Panc1 (cell line): ENCODE measurements around the gene CAMK1G. TPM values are rescaled to one million over a fixed set of nuclear protein-coding genes. Genes with fewer than 3 reads are reported as not detected.

Experiments
- ATAC-seq: fragments of 200-7000 bp; cut with Tn5 transposase; 2 replicates; pipeline ENCODE4 v1.9.1; 2020; ENCODE audit warnings: mild to moderate bottlenecking, moderate library complexity
- BruUV-seq: library from RNA; stranded (reverse); fragments of 400-500 nt; replicated peaks from 2 replicates; lab custom pipeline; 2021; lab: Mats Ljungman, UMichigan
- CTCF ChIA-PET: fragments of 300-600 bp; sonication (Branson Sonifier 250); formaldehyde crosslinking; loops from one replicate; lab custom pipeline; 2022; ENCODE audit warnings: antibody characterized with exemption; lab: Charles Lee
- POLR2A ChIA-PET: fragments of 300-600 bp; sonication (Branson Sonifier 250); formaldehyde crosslinking; loops from one replicate; lab custom pipeline; 2022; ENCODE audit warnings: antibody characterized with exemption; lab: Charles Lee
- DNase-seq: peaks from one replicate; pipeline ENCODE4 v3.0.0-alpha.2; 2010; ENCODE audit warnings: low read depth, low spot score
- H3K27ac ChIP-seq: 2 replicates; pipeline ENCODE4 v1.5.1; 2011; ENCODE audit warnings: mild to moderate bottlenecking, low read length, inconsistent platforms
- H3K27me3 ChIP-seq: fragments of 200-500 bp; sonication (Bioruptor generic); 2 replicates; pipeline ENCODE4 v1.6.0; 2014; ENCODE audit warnings: low read length, inconsistent platforms; ENCODE audit not compliant: control insufficient read depth, insufficient read depth
- H3K36me3 ChIP-seq: fragments of 200-500 bp; sonication (Bioruptor generic); 2 replicates; pipeline ENCODE4 v1.5.1; 2014; ENCODE audit warnings: inconsistent platforms, mild to moderate bottlenecking, low read length, moderate library complexity; ENCODE audit not compliant: control insufficient read depth, insufficient read depth
- H3K4me1 ChIP-seq: 2 replicates; pipeline ENCODE4 v1.5.1; 2011; ENCODE audit warnings: inconsistent platforms, mild to moderate bottlenecking, low read length, moderate library complexity; ENCODE audit not compliant: control insufficient read depth, insufficient read depth
- H3K4me3 ChIP-seq, 2 experiments: 2 replicates each; pipeline ENCODE4 v1.5.1; 2011 to 2012; ENCODE audit warnings: low read depth in 2 of 2, low read length in 2 of 2, mild to moderate bottlenecking in 2 of 2, inconsistent platforms in 1 of 2, moderate library complexity in 1 of 2
- H3K9me3 ChIP-seq: fragments of 200-500 bp; sonication (Bioruptor generic); 2 replicates; pipeline ENCODE4 v1.5.1; 2014; ENCODE audit warnings: low read depth, mild to moderate bottlenecking, inconsistent platforms, low read length, moderate library complexity; ENCODE audit not compliant: control insufficient read depth, insufficient read depth
- POLR2AphosphoS5 ChIP-seq: IDR thresholded peaks from 2 replicates; pipeline ENCODE4 v1.6.1; 2012; ENCODE audit warnings: mild to moderate bottlenecking, low read depth, low read length, moderate library complexity
- SIN3A ChIP-seq: IDR thresholded peaks from 2 replicates; pipeline ENCODE4 v1.6.1; 2012; ENCODE audit warnings: low read depth, mild to moderate bottlenecking, low read length, moderate library complexity, borderline replicate concordance; ENCODE audit not compliant: insufficient read depth
- TCF7L2 ChIP-seq: IDR thresholded peaks from 2 replicates; pipeline ENCODE4 v1.6.1; 2011; ENCODE audit warnings: mild to moderate bottlenecking, low read depth, low read length, inconsistent platforms
- in situ Hi-C: cut with HindIII; loops from 2 replicates; pipeline ENCODE4 v1.10.0; 2016; ENCODE audit warnings: low sequenced_read_pairs, low pct_unique_long_range_greater_than_20kb
- intact Hi-C: fragments of 100-400 bp; cut with micrococcal nuclease; formaldehyde crosslinking; loops from one replicate; pipeline ENCODE4 v1.10.0; 2022; ENCODE audit not compliant: unreplicated experiment
- total RNA-seq: library from RNA; stranded (reverse); gene quantifications from one replicate; pipeline ENCODE4 v1.2.1, GENCODE V29; 2021; ENCODE audit not compliant: unreplicated experiment
- TF ChIP-seq, protein P1 (sequence below): fragments of 450-650 bp; IDR thresholded peaks from 2 replicates; pipeline ENCODE4 v1.5.1; 2017; ENCODE audit warnings: mild to moderate bottlenecking
- TF ChIP-seq, protein P2 (sequence below), 2 experiments: IDR thresholded peaks; 2 replicates each; pipeline ENCODE4 v1.6.1; 2011 to 2012; ENCODE audit warnings: low read depth in 2 of 2, control low read depth in 1 of 2, low read length in 1 of 2, mild to moderate bottlenecking in 1 of 2, moderate library complexity in 1 of 2; ENCODE audit not compliant: insufficient read depth in 1 of 2

The CAMK1G gene
- total RNA-seq, 1 experiment from 2014 or later: not detected

DNA sequence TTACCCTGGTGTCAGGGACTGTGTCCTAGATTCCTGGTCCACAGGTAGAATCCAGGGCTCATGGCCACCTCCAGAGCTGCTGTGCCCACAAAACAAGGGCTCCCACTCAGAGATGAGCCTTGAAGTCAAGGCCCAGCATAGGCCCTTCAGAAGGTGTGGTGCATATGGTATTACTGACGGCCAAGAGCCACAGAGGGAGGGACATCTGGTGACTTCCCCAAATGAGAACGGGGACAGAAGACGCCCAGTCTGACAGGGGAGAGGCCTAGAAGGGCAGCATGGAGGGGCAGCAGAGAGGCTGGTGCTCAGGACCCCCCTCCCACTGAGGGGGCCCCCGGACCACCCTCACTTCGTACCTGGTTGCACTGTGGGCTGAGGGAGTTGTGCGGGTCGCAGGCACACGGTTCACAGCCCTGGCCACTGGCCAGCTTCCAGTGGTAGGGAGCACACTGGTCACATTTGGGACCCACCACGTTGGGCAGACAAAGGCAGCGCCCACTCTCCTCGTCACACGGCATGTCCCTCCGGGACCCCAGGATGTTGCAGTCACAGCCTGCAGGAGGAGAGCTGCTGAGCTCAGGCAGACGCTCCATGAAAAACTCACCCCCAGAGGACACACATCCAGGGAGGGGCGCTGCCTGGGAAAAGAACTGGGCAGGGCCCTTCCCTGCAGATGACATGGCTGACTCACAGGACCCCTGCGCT is 43.7 kb downstream of the CAMK1G start:
- peak; percentile 37 for ATAC-seq
- BruUV-seq: no TSS peak
- H3K4me3 ChIP-seq: no peak overlapping the region
- DNase-seq: no peak
- CTCF ChIA-PET: no interaction called here
- H3K9me3 ChIP-seq: no peaks in the 10 kb centered on the region
- TF ChIP-seq SIN3A (no peak), TCF7L2 (no peak), POLR2AphosphoS5 (no peak)
- no peak overlapping the region for H3K27ac ChIP-seq
- H3K4me1 ChIP-seq: no peaks in the 10 kb centered on the region
- no peaks in the 10 kb centered on the region for H3K36me3 ChIP-seq
- no peaks in the 10 kb centered on the region for H3K27me3 ChIP-seq
- POLR2A ChIA-PET: no interaction called here
- intact Hi-C loops (loop anchor here (2.0 kb wide), 1 partner anchor 50 kb away; no protein-coding TSS in a partner anchor), in situ Hi-C loops (no loop called here)

DNA sequence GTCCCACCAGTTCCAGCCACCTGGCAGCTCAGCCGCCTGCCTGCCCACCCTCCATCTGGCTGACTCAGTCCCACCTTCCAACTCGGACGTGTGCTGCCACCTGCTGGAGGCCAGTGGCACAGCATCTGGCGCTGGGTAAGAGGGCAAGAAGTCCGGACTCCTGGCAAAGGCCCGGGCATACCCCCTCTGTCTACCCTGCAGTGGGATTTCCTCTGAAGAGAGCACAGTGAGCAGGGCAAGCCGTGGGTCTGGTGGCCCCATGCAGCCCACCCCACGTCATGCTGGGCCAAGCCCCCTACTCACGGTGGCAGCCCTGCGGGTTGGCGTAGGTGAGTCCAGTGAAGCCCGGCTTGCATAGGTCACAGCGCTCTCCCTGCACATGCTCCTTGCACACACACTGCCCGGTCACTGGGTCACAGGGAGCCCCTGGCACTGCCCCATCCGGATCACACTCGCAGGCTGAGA is 44.2 kb downstream of the CAMK1G start:
- Histone ChIP-seq H3K27ac (no peak overlapping the region), H3K27me3 (no peaks in the 10 kb centered on the region), H3K9me3 (no peaks in the 10 kb centered on the region), H3K36me3 (no peaks in the 10 kb centered on the region), H3K4me1 (no peaks in the 10 kb centered on the region), H3K4me3 (no peak overlapping the region)
- ChIA-PET POLR2A (no interaction called here), CTCF (no interaction called here)
- TF ChIP-seq, protein P1, sequence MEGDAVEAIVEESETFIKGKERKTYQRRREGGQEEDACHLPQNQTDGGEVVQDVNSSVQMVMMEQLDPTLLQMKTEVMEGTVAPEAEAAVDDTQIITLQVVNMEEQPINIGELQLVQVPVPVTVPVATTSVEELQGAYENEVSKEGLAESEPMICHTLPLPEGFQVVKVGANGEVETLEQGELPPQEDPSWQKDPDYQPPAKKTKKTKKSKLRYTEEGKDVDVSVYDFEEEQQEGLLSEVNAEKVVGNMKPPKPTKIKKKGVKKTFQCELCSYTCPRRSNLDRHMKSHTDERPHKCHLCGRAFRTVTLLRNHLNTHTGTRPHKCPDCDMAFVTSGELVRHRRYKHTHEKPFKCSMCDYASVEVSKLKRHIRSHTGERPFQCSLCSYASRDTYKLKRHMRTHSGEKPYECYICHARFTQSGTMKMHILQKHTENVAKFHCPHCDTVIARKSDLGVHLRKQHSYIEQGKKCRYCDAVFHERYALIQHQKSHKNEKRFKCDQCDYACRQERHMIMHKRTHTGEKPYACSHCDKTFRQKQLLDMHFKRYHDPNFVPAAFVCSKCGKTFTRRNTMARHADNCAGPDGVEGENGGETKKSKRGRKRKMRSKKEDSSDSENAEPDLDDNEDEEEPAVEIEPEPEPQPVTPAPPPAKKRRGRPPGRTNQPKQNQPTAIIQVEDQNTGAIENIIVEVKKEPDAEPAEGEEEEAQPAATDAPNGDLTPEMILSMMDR: peak; percentile 97
- no peak for TF ChIP-seq SIN3A
- DNase-seq: peak; percentile 43
- intact Hi-C loops (loop anchor here (2.0 kb wide), 1 partner anchor 51 kb away; no protein-coding TSS in a partner anchor), in situ Hi-C loops (no loop called here)
- ATAC-seq: peak; percentile 89
- BruUV-seq: no TSS peak

DNA sequence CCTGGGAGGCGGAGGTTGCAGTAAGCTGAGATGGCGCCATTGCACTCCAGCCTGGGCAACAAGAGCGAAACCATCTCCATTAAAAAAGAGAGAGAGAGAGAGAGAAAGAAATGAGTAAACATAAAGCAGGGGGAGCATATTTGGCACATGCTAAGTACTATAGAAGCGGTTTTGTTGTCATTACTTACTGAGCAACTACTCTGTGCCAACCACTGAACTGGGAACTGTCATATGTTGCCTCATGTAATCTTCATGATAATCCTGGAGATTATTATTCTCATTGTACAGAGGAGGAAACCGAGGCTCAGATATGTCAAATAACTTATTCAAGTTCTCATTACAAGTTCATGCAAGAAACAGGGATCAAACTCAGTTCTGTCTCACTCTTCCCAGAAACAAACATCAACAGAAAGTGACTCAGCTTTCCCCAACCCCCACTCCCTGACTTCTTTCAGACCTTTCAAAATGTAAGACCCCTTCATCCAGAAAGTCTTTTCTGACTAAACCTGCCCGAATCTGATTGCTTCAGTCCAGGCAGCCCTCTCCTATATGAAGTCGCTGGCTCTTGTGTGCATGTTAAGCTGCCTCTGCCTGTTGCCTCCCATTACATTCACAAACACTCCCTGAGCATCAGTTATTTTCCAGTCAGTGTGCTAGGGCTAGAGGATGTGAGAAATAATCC is 45.2 kb downstream of the CAMK1G start:
- POLR2A ChIA-PET: no interaction called here
- H3K36me3 ChIP-seq: no peaks in the 10 kb centered on the region
- TF ChIP-seq, protein P2, sequence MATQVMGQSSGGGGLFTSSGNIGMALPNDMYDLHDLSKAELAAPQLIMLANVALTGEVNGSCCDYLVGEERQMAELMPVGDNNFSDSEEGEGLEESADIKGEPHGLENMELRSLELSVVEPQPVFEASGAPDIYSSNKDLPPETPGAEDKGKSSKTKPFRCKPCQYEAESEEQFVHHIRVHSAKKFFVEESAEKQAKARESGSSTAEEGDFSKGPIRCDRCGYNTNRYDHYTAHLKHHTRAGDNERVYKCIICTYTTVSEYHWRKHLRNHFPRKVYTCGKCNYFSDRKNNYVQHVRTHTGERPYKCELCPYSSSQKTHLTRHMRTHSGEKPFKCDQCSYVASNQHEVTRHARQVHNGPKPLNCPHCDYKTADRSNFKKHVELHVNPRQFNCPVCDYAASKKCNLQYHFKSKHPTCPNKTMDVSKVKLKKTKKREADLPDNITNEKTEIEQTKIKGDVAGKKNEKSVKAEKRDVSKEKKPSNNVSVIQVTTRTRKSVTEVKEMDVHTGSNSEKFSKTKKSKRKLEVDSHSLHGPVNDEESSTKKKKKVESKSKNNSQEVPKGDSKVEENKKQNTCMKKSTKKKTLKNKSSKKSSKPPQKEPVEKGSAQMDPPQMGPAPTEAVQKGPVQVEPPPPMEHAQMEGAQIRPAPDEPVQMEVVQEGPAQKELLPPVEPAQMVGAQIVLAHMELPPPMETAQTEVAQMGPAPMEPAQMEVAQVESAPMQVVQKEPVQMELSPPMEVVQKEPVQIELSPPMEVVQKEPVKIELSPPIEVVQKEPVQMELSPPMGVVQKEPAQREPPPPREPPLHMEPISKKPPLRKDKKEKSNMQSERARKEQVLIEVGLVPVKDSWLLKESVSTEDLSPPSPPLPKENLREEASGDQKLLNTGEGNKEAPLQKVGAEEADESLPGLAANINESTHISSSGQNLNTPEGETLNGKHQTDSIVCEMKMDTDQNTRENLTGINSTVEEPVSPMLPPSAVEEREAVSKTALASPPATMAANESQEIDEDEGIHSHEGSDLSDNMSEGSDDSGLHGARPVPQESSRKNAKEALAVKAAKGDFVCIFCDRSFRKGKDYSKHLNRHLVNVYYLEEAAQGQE (IDR thresholded peaks at IDR 0.05; ENCODE audit: insufficient read depth in 1 of 2, low read depth in 2 of 2, low read length in 1 of 2): no peak
- TF ChIP-seq POLR2AphosphoS5 (no peak), SIN3A (no peak), TCF7L2 (no peak)
- TF ChIP-seq, protein P1: no peak
- no peak overlapping the region for H3K4me3 ChIP-seq
- in situ Hi-C loops (no loop called here), intact Hi-C loops (no loop called here)
- DNase-seq (no peak), ATAC-seq (no peak)
- BruUV-seq: no TSS peak
- no peaks in the 10 kb centered on the region for H3K4me1 ChIP-seq
- no peaks in the 10 kb centered on the region for H3K9me3 ChIP-seq
- no peak overlapping the region for H3K27ac ChIP-seq
- CTCF ChIA-PET: interaction anchor here (1.1 kb wide), 1 partner anchor 17 kb away, joined by 5 read pairs; no protein-coding TSS in a partner anchor
- no peaks in the 10 kb centered on the region for H3K27me3 ChIP-seq
